GM18511 (cell line): ENCODE measurements around the gene KNDC1.
A peak's percentile ranks its signal among the peaks of the same experiment; 100 is the strongest.

ENCODE experiments used
- ATAC-seq: cut with Tn5 transposase; IDR thresholded peaks from one replicate; pipeline ENCODE4 v1.9.1; 2021; ENCODE audit warnings: mild to moderate bottlenecking, moderate library complexity; ENCODE audit not compliant: unreplicated experiment

The KNDC1 gene

DNA sequence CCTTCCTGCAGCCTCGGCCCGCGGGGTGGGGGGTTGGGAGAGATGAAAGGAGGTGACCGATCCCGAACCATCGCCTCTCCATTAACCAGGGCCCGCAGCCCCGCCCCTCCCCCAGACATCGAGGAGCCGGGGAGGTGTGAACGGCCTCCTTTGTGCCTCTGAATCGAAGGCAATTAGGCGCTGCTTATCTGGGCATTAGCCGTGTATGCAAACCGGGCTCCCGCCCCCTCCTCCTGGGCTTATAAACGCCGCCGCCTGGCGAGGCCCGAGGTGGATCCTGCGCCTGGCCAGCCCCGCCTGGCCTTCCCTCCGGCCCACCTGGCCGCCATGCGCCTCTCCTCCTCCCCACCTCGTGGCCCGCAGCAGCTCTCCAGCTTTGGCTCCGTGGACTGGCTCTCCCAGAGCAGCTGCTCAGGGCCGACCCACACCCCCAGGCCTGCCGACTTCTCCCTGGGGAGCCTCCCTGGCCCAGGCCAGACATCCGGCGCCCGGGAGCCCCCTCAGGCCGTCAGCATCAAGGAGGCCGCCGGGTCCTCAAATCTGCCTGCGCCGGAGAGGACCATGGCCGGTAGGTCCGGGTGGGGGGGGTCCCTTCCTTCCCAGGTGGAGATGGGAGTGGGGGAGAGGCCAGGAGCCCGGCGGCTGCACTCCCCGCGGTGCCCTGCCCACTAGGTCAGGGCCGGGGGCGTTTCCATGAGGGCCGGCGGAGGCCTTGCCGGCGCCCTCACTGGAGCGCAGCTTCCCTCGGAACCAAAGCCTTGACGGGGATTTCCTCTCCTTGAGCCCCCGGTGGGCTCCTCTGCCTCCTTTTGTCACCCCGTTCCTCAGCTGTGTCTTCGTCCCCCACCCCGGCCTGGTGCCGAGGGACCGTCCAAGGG lies 77.8 kb downstream of the KNDC1 start, which contains the start of gene VENTX:
Gene VENTX, plus strand, starts transcription at position 268 of the 878 bp plus-strand sequence. Its CDS starts 60 bp downstream, at position 328.
- ATAC-seq, result no peak

- ATAC-seq, result no peak
Observed at GRCh38 chr10:133238466-133238804, 78.4 kb downstream of the KNDC1 start.

DNA sequence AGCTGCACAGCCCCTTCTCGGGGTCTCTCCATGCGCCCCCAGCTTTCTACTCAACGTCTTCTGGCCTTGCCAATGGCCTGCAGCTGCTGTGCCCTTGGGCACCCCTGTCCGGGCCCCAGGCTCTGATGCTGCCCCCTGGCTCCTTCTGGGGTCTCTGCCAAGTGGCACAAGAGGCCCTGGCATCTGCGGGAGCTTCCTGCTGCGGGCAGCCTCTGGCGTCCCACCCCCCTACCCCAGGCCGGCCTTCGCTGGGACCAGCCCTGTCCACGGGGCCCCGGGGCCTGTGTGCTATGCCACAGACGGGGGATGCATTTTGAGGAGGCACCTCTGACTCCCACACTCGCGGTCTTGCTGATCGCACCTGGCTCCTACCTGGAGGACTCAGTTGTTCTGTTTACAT lies 80.0 kb downstream of the KNDC1 start:
- no peak for ATAC-seq

GRCh38 chr10:133241501-133242205 lies 81.6 kb downstream of the KNDC1 start:
- ATAC-seq, result peak; percentile 72

GRCh38 chr10:133242611-133243356 lies 82.8 kb downstream of the KNDC1 start:
- no peak for ATAC-seq

DNA sequence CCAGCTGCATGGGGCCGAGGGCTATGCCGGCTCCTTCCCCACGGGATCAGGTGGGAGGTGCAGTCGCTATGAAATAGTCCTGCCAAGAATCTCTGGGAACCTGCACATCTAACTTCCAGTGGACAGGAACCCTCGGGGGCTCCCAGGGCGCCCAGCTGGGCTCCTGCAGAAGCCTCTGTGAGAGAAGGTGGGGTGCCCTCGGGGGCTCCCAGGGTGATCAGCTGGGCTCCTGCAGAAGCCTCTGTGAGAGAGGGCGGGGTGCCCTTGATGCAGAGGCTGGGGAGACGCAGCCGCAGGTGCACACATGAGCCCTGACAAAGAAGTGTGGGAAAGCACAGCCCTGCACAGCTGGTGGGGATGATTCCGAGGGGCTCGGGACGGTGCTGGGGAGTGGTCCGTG lies 83.6 kb downstream of the KNDC1 start:
- no peak for ATAC-seq

GRCh38 chr10:133245439-133246235 lies 85.6 kb downstream of the KNDC1 start:
- ATAC-seq, result no peak

GRCh38 chr10:133246236-133246626 lies 86.2 kb downstream of the KNDC1 start:
- no peak for ATAC-seq

GRCh38 chr10:133247681-133248333 lies 87.8 kb downstream of the KNDC1 start:
- no peak for ATAC-seq

GRCh38 chr10:133248334-133248715 lies 88.3 kb downstream of the KNDC1 start:
- ATAC-seq, result no peak

- ATAC-seq, result no peak
Observed at GRCh38 chr10:133249094-133249780, 89.2 kb downstream of the KNDC1 start.

GRCh38 chr10:133249975-133250754 lies 90.1 kb downstream of the KNDC1 start:
- no peak for ATAC-seq

DNA sequence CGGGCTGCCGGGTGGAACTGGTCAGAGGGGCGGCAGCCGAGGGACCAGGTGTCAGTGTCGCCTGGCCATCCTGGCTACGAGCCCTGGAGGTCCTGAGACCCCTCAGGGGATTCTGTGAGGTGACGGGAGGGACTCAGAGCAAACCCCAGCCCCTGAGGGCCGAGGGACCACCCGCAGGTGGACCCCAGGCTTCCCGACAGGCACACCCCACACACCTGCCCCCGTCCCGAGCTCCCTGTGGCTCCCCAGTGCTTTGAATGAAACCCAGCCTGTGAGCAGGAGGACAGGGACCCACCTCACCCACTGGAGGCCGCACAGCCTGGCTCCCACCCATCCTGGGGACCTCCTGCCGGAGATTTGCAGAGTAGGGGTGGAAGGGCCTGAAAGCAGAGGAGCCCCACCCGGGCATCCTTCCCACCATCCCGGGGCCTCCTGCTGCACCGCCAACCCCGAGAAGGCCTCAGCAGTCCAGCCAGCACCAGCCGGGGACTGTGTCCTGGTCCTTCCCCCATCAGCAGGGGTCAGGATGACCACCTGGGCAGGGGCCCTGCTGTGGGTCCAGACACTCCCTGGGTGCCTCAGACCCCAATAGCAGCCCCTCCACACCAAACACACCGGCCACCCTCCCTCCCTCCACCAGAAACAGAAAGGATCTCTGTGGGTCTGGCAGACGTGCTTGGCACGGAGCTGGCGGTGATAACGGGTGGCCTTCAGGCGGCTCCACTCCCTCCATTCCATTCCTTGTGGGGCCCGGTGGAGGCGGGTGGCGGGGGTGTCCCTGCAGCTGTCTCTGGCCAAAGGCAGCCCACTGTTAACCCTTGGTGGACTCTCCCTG lies 91.6 kb downstream of the KNDC1 start:
- no peak for ATAC-seq

DNA sequence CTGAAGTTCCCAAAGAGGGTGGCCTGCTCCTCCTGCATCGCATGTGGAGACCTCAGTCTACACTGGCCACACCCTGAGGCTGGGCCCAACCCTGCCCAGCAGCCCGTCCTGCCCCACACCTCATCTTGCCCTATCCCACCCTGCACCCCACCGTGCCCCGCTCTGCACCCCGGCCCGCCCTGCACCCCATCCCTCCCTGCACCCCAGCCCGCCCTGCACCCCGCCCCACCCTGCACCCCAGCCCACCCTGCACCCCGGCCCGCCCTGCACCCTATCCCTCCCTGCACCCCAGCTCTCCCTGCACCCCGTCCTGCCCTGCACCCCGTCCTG lies 92.2 kb downstream of the KNDC1 start:
- no peak for ATAC-seq

DNA sequence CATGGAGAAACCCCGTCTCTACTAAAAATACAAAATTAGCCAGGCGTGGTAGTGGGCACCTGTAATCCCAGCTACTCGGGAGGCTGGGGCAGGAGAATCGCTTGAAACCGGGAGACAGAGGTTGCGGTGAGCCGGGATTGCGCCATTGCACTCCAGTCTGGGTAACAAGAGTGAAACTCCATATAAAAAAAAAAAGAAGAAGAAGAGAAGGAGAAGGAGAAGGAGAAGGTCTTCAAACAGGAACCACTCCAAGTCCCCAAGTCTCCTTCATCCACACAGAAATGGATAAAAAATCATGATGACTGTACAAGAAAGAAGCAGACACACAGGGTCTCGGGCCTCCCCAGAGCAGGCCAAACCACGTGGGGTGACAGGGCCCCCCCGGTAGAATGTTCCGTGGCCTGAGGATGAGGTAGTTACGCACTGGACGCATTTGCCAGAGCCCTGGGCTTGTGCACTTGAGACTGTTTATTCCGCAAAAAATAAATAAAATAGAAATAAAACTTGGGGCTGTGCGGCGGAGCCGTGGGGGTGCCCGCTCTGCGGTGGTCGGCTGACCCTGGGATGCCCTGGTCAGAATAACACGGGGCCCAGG lies 93.4 kb downstream of the KNDC1 start:
- ATAC-seq, result no peak

- ATAC-seq, result no peak
Observed at GRCh38 chr10:133254421-133255120, 94.6 kb downstream of the KNDC1 start.

GRCh38 chr10:133255323-133255722 lies 95.3 kb downstream of the KNDC1 start:
- ATAC-seq, result no peak
